CD14-positive monocyte (primary cell): ENCODE measurements around the gene HORMAD2. TPM values are rescaled to one million over a fixed set of nuclear protein-coding genes. Genes with fewer than 3 reads are reported as not detected.
A peak's percentile ranks its signal among the peaks of the same experiment; 100 is the strongest.

Experiments
- DNase-seq, 3 donors: peaks; one replicate each; pipeline ENCODE4 v3.0.0-alpha.2; 2011 to 2022
- H2AFZ ChIP-seq: 2 replicates; pipeline ENCODE4 v1.6.0; 2012; ENCODE audit warnings: mild to moderate bottlenecking, low read depth, low read length, inconsistent platforms; ENCODE audit not compliant: insufficient read depth, poor library complexity, severe bottlenecking
- H3K27ac ChIP-seq, 2 donors: 1 replicate in 1 of 2; 2 replicates in 1 of 2; pipeline ENCODE4 v1.5.1; 2012 to 2013; ENCODE audit warnings: low read length in 2 of 2, control low read depth in 1 of 2, inconsistent platforms in 1 of 2, low read depth in 1 of 2, mild to moderate bottlenecking in 1 of 2
- H3K27me3 ChIP-seq, 2 donors: one replicate each; pipeline versions ENCODE4 v1.6.0 to v1.6.1; 2011 to 2013; ENCODE audit warnings: low read length in 2 of 2; ENCODE audit not compliant: control insufficient read depth in 2 of 2, insufficient read depth in 2 of 2
- H3K36me3 ChIP-seq, 2 donors: replicated peaks in 1 of 2; 1 replicate in 1 of 2; 2 replicates in 1 of 2; pipeline versions ENCODE4 v1.5.1 to v1.6.1; 2012 to 2013; ENCODE audit warnings: low read length in 2 of 2, control low read depth in 1 of 2, inconsistent platforms in 1 of 2, mild to moderate bottlenecking in 1 of 2; ENCODE audit not compliant: insufficient read depth in 2 of 2, control insufficient read depth in 1 of 2
- H3K4me1 ChIP-seq, 2 donors: 1 replicate in 1 of 2; 2 replicates in 1 of 2; pipeline versions ENCODE4 v1.5.1 to v1.6.1; 2012 to 2013; ENCODE audit warnings: low read length in 2 of 2, control low read depth in 1 of 2, inconsistent platforms in 1 of 2, mild to moderate bottlenecking in 1 of 2, moderate library complexity in 1 of 2; ENCODE audit not compliant: insufficient read depth in 2 of 2, control insufficient read depth in 1 of 2
- H3K4me2 ChIP-seq: replicated peaks from 2 replicates; pipeline ENCODE3; 2012; ENCODE audit warnings: low read length, moderate library complexity, mild to moderate bottlenecking; ENCODE audit not compliant: poor library complexity, severe bottlenecking; ENCODE audit errors: extremely low read depth
- H3K4me3 ChIP-seq, 3 experiments: fragments of 200-600 bp in 1 of 3; sonication (generic) in 1 of 3; replicated peaks in 1 of 3; 1 replicate in 2 of 3; 2 replicates in 1 of 3; pipeline ENCODE4 v1.5.1; 2011 to 2013; ENCODE audit warnings: low read length in 3 of 3, mild to moderate bottlenecking in 3 of 3, control low read depth in 2 of 3, low read depth in 2 of 3, inconsistent platforms in 1 of 3, moderate library complexity in 1 of 3
- H3K79me2 ChIP-seq: 2 replicates; pipeline ENCODE4 v1.6.0; 2012; ENCODE audit warnings: mild to moderate bottlenecking, control low read depth, inconsistent platforms, low read length, moderate library complexity; ENCODE audit not compliant: insufficient read depth
- H3K9ac ChIP-seq: 2 replicates; pipeline ENCODE4 v1.6.0; 2017; ENCODE audit warnings: low read length, mild to moderate bottlenecking; ENCODE audit not compliant: insufficient read depth, poor library complexity, severe bottlenecking
- H3K9me3 ChIP-seq, 2 donors: replicated peaks in 1 of 2; 1 replicate in 1 of 2; 2 replicates in 1 of 2; pipeline versions ENCODE4 v1.5.1 to v1.6.1; 2012 to 2013; ENCODE audit warnings: low read length in 2 of 2, control low read depth in 1 of 2; ENCODE audit not compliant: control insufficient read depth in 1 of 2, insufficient read depth in 1 of 2
- H4K20me1 ChIP-seq: 2 replicates; pipeline ENCODE4 v1.6.0; 2012; ENCODE audit warnings: mild to moderate bottlenecking, low read length, control low read depth, moderate library complexity; ENCODE audit not compliant: insufficient read depth
- H3K27ac Mint-ChIP-seq, 7 donors: one replicate each; pipeline ENCODE4 v1.8.0; 2020; ENCODE audit warnings: mild to moderate bottlenecking in 7 of 7, mixed read lengths in 7 of 7, moderate library complexity in 6 of 7, inconsistent platforms in 2 of 7
- H3K27me3 Mint-ChIP-seq, 3 donors: one replicate each; pipeline ENCODE4 v1.8.0; 2021 to 2022; ENCODE audit warnings: low read depth in 3 of 3, mild to moderate bottlenecking in 3 of 3, mixed read lengths in 3 of 3, moderate library complexity in 3 of 3, inconsistent platforms in 1 of 3
- H3K36me3 Mint-ChIP-seq, 2 donors: one replicate each; pipeline ENCODE4 v1.8.0; 2020; ENCODE audit warnings: mixed read lengths in 2 of 2, inconsistent platforms in 1 of 2, mild to moderate bottlenecking in 1 of 2
- H3K4me1 Mint-ChIP-seq: one replicate; pipeline ENCODE4 v1.8.0; 2020; ENCODE audit warnings: mild to moderate bottlenecking, mixed read lengths
- H3K4me3 Mint-ChIP-seq, 2 donors: one replicate each; pipeline ENCODE4 v1.8.0; 2020; ENCODE audit warnings: mild to moderate bottlenecking in 2 of 2, mixed read lengths in 2 of 2, moderate library complexity in 1 of 2
- H3K9me3 Mint-ChIP-seq, 7 donors: one replicate each; pipeline ENCODE4 v1.8.0; 2020 to 2022; ENCODE audit warnings: mixed read lengths in 7 of 7, mild to moderate bottlenecking in 6 of 7, moderate library complexity in 6 of 7, inconsistent platforms in 2 of 7
- WGBS: methylation state at CpG from one replicate; pipeline ENCODE4 v1.1.5; 2013; ENCODE audit warnings: missing lambda C conversion rate; ENCODE audit not compliant: insufficient coverage; 5-methylcytosine and 5-hydroxymethylcytosine counted together
- intact Hi-C, 2 donors: fragments of 100-400 bp; cut with micrococcal nuclease; formaldehyde crosslinking; loops; one replicate each; pipeline versions ENCODE4 v1.15.0 to v1.15.1; 2023
- polyA plus RNA-seq, 3 donors: library from polyadenylated mRNA; depleted of rRNA in 1 of 3; unstranded in 2 of 3; stranded (reverse) in 1 of 3; fragments of 300-500 nt in 2 of 3; fragments of >200 nt in 1 of 3; fragmentation: Illumina TruSeq in 2 of 3; gene quantifications; 1 replicate in 2 of 3; 2 replicates in 1 of 3; pipeline ENCODE4 v1.2.3, GENCODE V29; 2012 to 2021
- TF ChIP-seq, protein P1 (sequence below): fragments of 200-600 bp; IDR thresholded peaks from one replicate; pipeline ENCODE4 v1.8.0; 2022; ENCODE audit warnings: antibody characterized with exemption, mild to moderate bottlenecking

The HORMAD2 gene
- polyA plus RNA-seq, 3 donors, result not detected

DNA sequence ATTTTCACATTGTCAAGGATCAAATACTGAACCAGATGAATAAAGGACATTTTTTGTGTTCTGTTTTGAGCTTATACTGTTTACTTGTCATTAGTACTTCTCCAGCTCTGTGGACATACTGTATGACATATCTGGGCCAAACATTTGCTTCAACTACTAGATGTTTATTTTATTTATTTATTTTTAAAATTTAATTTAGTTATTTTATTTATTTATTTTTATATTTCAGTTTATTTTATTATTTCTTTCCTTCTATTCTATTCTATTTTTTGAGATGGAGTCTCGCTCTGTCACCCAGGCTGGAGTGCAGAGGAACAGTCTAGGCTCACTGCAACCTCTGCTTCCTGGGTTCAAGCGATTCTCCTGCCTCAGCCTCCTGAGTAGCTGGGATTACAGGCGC lies 37.0 kb downstream of the HORMAD2 start:
- H3K79me2 ChIP-seq, result no peaks in the 10 kb centered on the region
- no peak overlapping the region for H3K4me3 ChIP-seq
- no peaks in the 10 kb centered on the region for H3K27me3 ChIP-seq
- intact Hi-C loops, result no loop called here
- DNase-seq, result no peak
- no peak overlapping the region for H3K9ac ChIP-seq
- Mint-ChIP-seq H3K4me1 (peaks cover 3% of the 10 kb centered on the region), H3K27ac (peak overlapping the region in 1 of 7 donors; percentile 24), H3K4me3 (no peak overlapping the region), H3K9me3 (no peaks in the 10 kb centered on the region), H3K27me3 (peaks cover 0 to 5% (median 1%) of the 10 kb centered on the region in 3 donors), H3K36me3 (no peaks in the 10 kb centered on the region)
- no peak overlapping the region for H3K27ac ChIP-seq
- no peak overlapping the region for H2AFZ ChIP-seq
- H3K4me2 ChIP-seq, result no peak overlapping the region
- H3K36me3 ChIP-seq, result no peaks in the 10 kb centered on the region
- H3K9me3 ChIP-seq, result no peaks in the 10 kb centered on the region
- no peaks in the 10 kb centered on the region for H3K4me1 ChIP-seq
- 80% methylated on average over 1 of the region's 3 CpGs for WGBS
- TF ChIP-seq, protein P1, sequence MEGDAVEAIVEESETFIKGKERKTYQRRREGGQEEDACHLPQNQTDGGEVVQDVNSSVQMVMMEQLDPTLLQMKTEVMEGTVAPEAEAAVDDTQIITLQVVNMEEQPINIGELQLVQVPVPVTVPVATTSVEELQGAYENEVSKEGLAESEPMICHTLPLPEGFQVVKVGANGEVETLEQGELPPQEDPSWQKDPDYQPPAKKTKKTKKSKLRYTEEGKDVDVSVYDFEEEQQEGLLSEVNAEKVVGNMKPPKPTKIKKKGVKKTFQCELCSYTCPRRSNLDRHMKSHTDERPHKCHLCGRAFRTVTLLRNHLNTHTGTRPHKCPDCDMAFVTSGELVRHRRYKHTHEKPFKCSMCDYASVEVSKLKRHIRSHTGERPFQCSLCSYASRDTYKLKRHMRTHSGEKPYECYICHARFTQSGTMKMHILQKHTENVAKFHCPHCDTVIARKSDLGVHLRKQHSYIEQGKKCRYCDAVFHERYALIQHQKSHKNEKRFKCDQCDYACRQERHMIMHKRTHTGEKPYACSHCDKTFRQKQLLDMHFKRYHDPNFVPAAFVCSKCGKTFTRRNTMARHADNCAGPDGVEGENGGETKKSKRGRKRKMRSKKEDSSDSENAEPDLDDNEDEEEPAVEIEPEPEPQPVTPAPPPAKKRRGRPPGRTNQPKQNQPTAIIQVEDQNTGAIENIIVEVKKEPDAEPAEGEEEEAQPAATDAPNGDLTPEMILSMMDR, result no peak
- no peaks in the 10 kb centered on the region for H4K20me1 ChIP-seq

- no peak overlapping the region for H3K4me3 ChIP-seq
- no peak overlapping the region for H3K27ac ChIP-seq
- DNase-seq, result no peak
- H3K4me1 Mint-ChIP-seq, result peaks cover 3% of the 10 kb centered on the region
- H3K9me3 ChIP-seq, result no peaks in the 10 kb centered on the region
- no peaks in the 10 kb centered on the region for H3K4me1 ChIP-seq
- no peaks in the 10 kb centered on the region for H3K9me3 Mint-ChIP-seq
- H3K36me3 ChIP-seq, result no peaks in the 10 kb centered on the region
- H3K4me2 ChIP-seq, result no peak overlapping the region
- no peaks in the 10 kb centered on the region for H3K36me3 Mint-ChIP-seq
- H4K20me1 ChIP-seq, result no peaks in the 10 kb centered on the region
- no peak overlapping the region for H3K9ac ChIP-seq
- H2AFZ ChIP-seq, result no peak overlapping the region
- no peaks in the 10 kb centered on the region for H3K79me2 ChIP-seq
- WGBS, result no CpG with 5 or more reads among the region's 2 CpGs
- no peak overlapping the region for H3K27ac Mint-ChIP-seq
- H3K27me3 ChIP-seq, result no peaks in the 10 kb centered on the region
- no peak overlapping the region for H3K4me3 Mint-ChIP-seq
- H3K27me3 Mint-ChIP-seq, result peaks cover 0 to 5% (median 1%) of the 10 kb centered on the region in 3 donors
- TF ChIP-seq, protein P1, result no peak
- intact Hi-C loops, result no loop called here
These were observed 38.0 kb downstream of the HORMAD2 start for GRCh38 chr22:30118291-30118690.
